ENCODE data around the gene SMIM13.

Gene SMIM13

DNA sequence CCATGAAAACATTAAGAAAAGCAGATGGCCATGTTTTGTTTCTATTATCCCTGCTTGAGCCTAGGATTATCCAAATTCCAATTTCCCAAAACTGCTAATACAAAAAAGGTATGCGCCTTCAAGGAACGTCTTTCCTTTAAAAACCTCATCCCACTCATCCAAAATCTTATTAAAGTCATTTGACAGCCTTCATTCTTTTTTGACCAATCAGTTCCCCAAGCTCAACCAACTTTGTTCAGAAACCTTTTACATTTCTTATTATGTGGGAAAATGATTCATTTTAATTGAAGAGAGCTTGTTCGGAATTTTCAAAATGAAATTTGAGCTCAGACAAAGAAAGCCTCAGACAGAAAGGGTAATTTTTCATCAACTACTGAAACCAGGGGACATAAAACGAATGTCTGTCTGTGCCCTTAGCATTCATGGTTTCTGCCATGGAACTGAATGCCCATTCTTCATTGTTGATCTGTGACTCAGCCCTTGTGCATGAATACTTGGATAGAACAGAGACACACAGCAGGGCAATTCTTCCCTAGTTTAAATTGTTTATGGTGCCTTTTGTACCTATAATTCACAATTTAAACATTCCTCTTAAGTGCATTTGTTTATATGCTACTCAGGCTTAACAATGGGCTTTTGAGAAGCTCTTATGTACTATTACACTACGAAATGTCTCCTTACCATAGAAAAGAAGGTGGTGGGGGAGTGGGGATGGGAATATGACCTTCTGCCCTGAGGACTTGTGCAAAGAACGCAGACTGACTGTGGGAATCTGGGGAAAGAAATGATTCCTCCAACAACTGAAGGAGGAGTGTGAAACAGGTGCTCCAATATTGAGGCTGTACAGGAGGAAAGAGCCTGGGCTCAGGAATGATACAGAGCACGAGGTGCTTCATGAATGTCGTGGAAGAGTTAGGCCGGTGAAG, 67.7 kb downstream of the SMIM13 start:
- peak; percentile 7 to 87 for DNase-seq

DNA sequence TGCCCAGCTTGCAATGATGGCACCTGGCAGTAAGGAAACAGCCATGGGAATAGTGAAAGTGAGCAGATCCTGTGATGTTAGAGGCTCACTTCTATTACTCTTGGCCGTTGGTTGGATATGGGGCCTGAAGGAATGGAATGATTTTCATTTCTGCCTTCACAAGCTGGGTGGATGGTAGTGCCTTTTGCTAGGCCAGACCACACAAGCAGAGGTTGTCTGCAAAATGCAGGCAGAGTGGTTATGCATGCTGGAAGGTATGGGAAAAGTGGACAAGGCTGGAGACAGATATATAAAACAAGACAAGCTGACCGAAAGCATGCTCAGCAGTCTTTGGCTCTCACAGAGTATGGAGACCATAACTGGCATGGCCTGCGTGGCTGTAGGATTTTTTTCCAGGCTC, 68.6 kb downstream of the SMIM13 start:
- DNase-seq, result no peak

DNA sequence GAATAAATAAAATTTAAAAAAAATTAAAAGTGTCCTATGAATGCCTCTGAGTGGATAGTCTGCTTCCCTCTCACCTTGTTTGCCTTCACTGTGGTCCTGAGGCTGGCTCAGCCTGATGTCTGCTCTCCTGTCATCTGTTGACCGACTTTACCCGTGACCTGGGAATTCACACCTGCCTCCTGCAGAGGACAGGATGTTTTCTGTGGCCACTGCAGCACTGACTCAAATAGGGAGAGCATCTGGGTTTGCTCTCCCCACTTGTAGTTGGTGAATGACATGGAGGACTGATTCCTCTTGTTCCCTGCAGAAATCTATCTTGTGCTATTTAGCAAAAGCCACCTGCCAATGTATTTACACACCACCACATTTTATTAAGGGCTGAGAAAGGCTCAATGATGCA, 70.3 kb downstream of the SMIM13 start:
- DNase-seq, result no peak

DNA sequence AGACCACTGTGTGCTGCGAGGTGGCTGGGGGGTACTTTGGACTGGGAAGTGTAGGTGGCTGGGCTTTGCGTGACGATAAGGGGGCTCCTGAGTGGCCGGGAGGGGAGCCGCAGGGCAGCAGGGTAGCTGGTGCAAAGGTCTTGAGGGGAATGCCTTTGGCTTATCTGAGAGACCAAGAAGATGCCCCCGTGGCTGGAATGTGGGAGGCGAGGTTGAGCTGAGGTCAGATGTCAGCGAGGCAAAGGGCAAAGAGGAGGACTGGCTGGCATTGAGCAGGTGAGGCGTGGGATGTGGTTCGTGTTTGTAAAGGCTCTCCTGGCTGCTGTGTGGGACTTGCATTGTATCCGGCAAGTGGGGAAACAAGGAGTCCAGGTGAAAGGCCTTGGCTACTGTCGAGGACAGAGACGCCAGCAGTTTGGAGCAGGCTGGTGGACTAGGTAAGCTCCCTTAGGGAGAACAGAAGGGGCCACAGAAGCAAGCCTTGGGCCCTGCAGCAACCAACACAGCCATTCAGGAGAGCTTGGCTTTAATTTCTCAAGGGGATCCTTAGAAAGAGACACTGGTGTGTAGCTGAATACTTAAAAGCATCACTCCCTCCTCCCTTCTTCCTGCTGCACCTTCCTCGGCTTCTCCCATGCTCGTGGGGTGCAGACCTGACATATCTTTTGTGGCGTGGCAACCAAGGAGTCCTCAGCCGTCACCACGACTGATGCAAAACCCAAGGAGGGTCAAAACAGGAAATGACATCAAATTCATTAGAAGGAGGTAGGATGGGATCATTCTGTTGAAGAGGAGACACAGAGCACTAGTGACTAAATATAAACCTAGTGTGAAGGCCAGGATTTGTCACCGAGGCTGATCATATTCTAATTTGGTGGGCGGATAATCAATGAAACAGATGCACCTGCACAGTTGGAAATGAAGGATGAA, 71.3 kb downstream of the SMIM13 start:
- DNase-seq, result no peak

DNA sequence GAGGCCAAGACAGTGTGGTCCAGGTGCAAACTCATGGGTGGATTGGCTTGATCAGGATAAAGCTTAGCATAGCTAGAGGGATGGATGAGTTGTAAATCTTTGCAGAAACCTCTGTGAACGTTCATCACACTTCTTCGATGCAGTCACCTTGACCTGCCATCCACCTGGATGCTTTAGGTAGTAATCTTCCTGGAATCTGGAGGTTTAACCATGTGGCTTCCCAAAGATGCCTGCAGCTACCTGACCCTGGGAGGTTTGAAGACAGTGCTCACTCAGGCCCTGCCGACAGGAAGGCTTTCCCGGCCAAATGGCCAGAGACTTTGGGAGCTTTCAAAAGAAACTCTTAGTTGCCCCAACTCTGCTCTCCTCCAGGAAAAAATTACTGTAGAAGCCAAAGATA, 73.3 kb downstream of the SMIM13 start:
- no peak for DNase-seq

DNA sequence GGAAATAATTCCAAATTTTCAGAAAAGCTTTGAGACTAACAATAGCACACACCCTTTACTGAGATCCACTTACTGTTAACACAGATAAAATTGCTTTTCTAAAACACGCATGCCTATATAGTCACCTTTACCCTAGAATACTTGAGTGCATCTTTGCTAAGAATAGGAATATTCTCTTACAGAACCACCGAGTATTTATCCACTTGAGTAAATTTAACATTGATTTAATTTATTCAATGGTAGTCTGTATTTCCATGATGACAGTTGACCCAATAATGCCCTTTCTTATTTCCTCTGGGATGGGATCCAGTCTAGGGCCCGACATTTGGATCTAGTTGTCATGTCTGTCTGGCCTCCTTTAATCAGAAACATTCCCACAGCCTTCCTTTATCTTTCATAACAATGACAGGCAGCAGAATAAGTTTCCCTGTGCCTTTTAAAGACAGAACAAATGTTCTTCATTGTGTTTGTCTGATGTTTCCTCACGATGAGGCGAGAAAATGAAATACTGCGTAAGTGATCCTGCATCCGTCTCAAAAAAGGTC, 74.5 kb downstream of the SMIM13 start:
- DNase-seq, result no peak

DNA sequence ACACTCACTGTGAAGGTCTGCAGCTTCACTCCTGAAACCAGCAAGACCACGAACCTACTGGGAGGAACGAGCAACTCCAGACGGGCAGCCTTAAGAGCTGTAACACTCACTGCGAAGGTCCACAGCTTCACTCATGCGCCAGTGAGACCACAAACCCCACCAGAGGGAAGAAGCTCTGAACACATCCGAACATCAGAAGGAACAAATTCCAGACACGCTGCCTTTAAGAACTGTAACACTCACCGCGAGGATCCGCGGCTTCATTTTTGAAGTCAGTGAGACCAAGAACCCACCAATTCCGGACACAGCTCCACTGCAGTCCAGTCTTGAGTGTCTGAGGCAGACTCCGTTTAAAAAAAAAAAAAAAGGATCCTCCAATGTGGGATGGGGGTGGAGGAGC, 78.3 kb downstream of the SMIM13 start:
- no peak for DNase-seq

DNA sequence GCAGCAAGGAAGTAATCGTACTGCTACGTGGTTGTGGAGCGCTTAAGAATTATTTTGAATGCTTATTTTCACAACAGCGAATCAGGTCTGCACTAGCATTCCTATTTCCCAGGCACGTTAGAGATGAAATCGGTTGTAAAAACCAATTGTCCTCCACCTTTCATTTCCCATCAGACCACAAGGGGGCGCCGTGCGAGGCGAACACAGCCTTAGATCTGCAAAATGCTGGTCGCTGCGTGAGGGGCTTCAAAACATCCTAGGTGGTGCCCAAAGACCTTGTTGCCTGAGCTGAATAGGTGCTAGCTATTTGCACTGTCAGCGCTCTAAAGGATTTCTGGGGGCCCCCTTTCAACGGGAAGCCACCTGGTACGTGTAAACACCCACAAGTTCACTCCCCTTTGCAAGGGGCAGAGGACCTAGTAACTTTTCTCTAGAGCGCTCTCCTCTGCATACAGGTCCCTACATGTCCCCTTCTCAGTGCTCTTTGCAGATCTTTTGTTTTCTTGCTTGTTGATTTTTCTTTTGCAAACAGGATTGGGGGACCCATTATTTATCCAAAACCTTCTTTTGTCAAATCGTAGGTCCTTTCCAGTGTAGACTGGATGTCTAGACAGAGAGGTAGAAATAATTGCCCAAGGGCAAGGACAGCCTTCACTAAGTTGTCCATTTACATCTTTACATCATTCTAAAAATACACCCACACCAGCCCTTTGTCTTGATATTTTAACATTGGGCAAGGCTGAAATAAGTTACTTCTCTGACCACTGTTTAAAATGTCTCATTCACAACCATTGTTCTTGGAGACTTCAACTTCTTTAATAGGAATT, 79.1 kb downstream of the SMIM13 start:
- DNase-seq, result peak; percentile 13 to 47

DNA sequence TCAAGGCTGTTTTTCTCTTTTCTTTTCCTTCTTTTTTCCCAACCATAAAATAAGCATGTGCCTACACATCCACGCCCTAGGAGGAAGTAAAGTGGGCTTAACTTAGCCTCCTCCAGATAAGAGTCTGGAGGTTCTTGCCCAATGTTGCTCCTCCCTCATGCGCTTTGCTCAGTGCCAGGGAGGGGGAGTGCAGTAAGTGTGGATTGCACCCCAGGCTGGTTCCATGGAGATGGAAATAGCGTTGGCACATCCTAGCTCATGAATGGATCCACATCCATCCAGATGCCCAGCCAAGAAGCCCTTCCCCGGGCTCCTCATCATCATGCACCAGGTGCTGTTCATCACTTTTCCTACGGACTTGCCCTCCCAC, 80.6 kb downstream of the SMIM13 start:
- DNase-seq, result no peak

DNA sequence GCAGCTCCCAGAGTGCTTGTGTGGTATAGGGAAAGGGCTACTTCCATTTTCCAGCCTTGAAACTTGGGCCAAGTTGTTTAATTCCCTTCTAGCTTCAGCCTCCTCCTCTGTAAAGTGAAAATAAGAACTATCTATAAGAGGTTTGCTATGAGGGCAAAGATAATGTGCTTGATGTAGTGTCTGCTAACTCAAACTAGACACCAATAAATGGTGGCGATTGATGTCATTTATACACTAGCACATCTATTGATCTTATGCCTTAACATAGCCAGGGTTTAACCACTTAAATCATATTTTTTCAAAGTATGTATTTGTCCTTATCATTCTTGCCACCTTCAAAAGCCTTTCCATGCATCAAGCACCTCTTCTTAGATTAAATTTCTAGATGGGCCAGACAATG, 83.6 kb downstream of the SMIM13 start:
- DNase-seq, result no peak

DNA sequence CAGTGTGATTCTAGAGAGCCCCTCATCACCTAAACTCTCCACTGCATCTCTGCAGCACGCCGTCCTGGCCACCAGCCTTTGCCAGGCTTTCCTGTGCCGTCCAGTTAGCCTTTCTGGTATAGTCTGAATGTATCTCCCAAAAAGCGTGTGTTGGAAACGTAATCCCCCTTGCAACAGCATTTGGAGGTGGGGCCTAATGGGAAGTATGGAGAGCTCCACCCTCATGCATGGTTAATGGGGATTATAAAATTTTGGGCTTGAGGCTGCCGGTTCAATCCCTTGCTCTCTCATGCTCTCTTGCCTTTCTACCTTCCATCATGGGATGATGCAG, 85.4 kb downstream of the SMIM13 start:
- DNase-seq, result no peak

DNA sequence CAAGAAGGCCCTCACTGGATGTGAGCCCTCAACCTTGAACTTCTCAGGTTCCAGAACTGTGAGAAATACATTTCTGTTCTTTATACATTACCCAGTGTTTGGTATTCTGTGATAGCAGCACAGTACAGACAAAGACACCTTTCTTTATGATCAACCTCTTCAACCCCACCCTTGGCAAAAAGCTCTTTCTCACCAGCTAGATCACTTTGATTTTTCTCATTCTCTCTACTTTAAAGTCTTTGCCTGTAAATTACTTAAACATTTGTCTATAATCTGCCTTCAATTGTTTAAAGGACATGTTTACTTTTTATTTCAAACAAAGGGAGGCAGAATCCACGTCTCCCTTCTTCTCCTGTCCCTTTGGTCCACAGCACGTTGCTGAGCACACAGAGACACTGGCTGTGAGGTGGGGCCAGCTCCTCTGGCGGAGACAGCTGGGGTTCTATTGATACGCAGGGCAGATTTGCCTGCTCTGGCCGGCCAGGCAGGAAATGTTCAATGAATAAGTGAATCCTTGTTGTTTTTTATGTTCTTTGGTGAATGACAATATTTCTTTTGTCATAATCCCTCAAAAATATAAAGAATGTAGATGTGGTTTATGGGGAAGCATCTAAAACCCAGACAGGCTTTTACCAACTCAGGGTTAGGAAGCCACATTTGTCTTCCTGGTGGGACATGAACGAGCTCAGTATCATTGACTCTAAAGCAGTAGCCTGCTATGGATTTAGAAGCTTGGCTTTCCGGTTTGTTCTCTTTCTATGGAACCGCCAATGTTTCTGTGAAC, 86.0 kb downstream of the SMIM13 start:
- DNase-seq, result no peak

DNA sequence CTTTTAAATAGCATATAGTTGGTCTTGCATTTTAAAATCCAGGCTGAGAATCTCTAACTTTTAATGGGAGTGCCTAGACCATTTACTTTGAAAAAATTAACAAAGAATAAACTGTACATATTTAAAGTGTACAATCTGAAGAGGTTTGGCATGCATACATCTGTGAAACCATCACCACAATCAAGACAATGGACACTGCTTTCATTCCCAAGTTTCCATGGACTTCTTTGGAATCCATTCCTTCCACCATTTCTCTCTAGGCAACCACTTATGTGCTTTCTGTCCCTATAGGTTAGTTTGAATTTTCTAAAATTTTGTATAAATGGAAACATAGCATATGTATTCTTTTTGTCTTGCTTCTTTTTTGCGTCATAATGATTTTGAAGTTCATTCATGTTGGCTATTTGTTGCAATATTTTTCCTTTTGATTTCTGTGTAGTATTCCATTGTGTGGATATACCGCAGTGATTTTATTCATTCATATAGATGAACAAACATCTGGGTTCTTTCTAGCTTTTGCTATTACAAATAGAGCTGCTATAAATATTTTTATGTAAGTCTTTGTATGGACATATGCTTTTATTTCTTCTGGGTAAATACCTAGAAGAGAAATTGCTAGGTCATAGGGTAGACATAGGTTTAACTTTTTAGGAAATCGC, 88.0 kb downstream of the SMIM13 start:
- no peak for DNase-seq

DNA sequence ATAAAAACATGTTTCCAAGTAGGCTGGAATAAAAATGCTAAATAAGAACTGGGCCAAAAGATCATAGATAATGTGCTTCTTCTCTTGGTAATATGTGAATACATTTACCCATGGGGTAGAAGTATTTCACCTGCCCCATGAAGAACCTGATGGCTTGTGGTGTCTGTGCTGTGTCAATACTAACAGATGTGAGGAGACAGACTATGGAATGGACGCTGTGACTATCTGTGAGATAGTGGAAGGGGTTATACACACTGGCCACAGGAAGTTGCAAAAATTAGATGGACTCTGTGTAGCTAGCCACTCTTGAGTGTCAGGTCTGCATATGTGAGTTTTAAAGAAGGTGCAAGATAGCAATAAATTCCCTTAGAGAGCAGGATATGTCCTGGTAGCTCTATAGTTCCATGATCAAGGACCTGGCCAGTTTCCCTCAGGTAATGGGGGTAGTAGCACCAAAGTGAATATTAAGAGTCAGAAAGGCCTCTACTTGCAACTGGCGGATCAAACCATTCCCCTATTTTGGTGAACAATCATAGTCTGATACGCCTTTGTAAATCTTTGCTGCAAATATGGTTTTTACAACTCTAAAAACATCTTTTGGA, 90.2 kb downstream of the SMIM13 start:
- DNase-seq, result no peak

DNA sequence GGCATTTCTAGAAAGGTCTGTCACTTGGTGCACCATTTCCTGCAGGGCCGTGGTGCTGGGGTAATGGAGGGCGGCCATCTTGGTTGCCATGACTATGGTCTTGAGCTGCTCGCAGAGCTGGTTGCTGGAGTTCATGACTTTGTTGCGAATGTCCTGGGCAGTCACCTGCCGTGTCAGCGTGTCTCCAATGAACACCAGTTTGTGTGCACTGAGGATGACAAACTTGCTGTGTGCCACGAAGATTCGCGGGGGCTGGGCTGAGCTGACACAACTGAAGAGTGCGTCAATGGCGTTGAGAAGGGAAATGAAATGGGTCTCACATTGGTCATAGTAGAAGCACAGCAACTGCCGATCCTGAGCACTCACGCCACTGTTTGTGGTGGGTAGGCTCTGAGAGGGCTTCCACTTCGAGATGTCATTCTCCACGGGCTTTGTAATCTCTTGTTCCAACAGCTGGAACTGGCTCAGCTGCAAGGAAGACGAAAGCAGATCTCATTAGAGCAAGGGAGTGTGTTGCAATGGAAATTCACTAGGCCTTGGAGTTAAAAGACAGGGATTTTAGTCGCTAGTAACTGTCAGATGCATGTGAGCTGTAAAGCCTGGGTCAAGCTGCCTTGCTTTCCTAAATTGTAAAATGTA, 91.7 kb downstream of the SMIM13 start:
- DNase-seq, result no peak

DNA sequence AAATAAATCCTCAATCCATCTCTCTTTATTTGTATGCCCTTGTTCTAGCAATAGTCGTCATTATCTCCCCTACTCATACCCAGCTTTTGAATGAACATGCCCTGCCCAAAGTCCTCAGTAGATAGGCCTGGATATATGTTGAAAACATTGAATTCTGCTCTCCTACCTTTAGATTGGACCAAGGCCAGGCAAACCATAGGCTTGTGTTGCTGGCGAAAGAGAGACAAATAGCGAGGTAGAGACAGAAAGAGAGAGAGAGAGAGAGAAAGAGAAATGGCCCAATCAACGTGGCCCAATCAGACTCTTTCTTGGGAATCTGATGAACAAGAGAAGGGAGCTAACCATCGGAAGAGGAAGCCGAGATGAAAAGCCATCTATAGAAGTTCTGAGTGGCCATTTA, 93.7 kb downstream of the SMIM13 start:
- DNase-seq, result no peak

Data from hippocampal formation (tissue), 2 donors.